Endothelial cell of umbilical vein (primary cell): ENCODE results near the gene NKD1. TPM values are rescaled to one million over a fixed set of nuclear protein-coding genes. Genes with fewer than 3 reads are reported as not detected.

ENCODE experiments used
- BruUV-seq: library from RNA; stranded (reverse); fragments of 400-500 nt; replicated peaks from 2 replicates; lab custom pipeline; 2021; lab: Mats Ljungman, UMichigan
- CTCF ChIA-PET: fragments of 300-600, 350-600 bp; sonication (Branson Sonifier 250); formaldehyde crosslinking; loops from one replicate; lab custom pipeline; 2021; ENCODE audit warnings: antibody characterized with exemption, inconsistent platforms; lab: Charles Lee
- POLR2A ChIA-PET: fragments of 300-600, 350-600 bp; sonication (Branson Sonifier 250); formaldehyde crosslinking; loops from one replicate; lab custom pipeline; 2021; ENCODE audit warnings: antibody characterized with exemption, inconsistent platforms; lab: Charles Lee
- DNase-seq: peaks from one replicate; pipeline ENCODE4 v3.0.0-alpha.2; 2011; ENCODE audit warnings: low read depth, low spot score
- FAIRE-seq: peaks from 2 replicates; lab custom pipeline; 2011; peaks lifted over from hg19 to GRCh38; lab: Jason Lieb, UNC
- H2AFZ ChIP-seq: 2 replicates; pipeline ENCODE4 v1.6.0; 2012; ENCODE audit warnings: low read depth, low read length, control low read depth, inconsistent platforms
- H3K27ac ChIP-seq: 2 replicates; pipeline ENCODE4 v1.5.1; 2011; ENCODE audit warnings: low read depth, mild to moderate bottlenecking, control low read depth, low read length, moderate library complexity; ENCODE audit not compliant: insufficient read depth
- H3K27me3 ChIP-seq, 2 experiments: 2 replicates each; pipeline versions ENCODE4 v1.6.0 to v1.6.1; 2011; ENCODE audit warnings: low read length in 2 of 2, mixed read lengths in 1 of 2; ENCODE audit not compliant: control insufficient read depth in 2 of 2, insufficient read depth in 2 of 2
- H3K36me3 ChIP-seq, 2 experiments: 2 replicates in 1 of 2; 3 replicates in 1 of 2; pipeline ENCODE4 v1.5.1; 2011; ENCODE audit warnings: low read length in 2 of 2, mild to moderate bottlenecking in 1 of 2, moderate library complexity in 1 of 2; ENCODE audit not compliant: control insufficient read depth in 2 of 2, insufficient read depth in 2 of 2; ENCODE audit errors: extremely low read depth in 1 of 2
- H3K4me1 ChIP-seq: 3 replicates; pipeline ENCODE4 v1.5.1; 2011; ENCODE audit warnings: mild to moderate bottlenecking, low read length; ENCODE audit not compliant: control insufficient read depth, insufficient read depth; ENCODE audit errors: extremely low read depth
- H3K4me2 ChIP-seq: 2 replicates; pipeline ENCODE4 v1.6.1; 2011; ENCODE audit warnings: low read length, control low read depth, mixed read lengths; ENCODE audit not compliant: insufficient read depth
- H3K4me3 ChIP-seq, 3 experiments: fragments of 200-600 bp in 1 of 3; sonication (generic), shearing (Covaris generic) in 1 of 3; replicated peaks in 1 of 3; 2 replicates each; pipeline ENCODE4 v1.5.1; 2011 to 2016; ENCODE audit warnings: control low read depth in 3 of 3, low read length in 3 of 3, mild to moderate bottlenecking in 2 of 3, inconsistent platforms in 1 of 3, low read depth in 1 of 3, moderate library complexity in 1 of 3; ENCODE audit not compliant: insufficient read depth in 1 of 3
- H3K79me2 ChIP-seq: 2 replicates; pipeline ENCODE4 v1.6.0; 2012; ENCODE audit warnings: low read length, inconsistent platforms; ENCODE audit not compliant: control insufficient read depth, insufficient read depth
- H3K9ac ChIP-seq: replicated peaks from 2 replicates; pipeline ENCODE3; 2011; ENCODE audit warnings: low read length, control low read depth; ENCODE audit not compliant: insufficient read depth; ENCODE audit errors: extremely low read depth
- H3K9me1 ChIP-seq: replicated peaks from 3 replicates; pipeline ENCODE4 v1.6.0; 2011; ENCODE audit warnings: mild to moderate bottlenecking, low read length; ENCODE audit not compliant: control insufficient read depth, insufficient read depth; ENCODE audit errors: extremely low read depth
- H3K9me3 ChIP-seq: replicated peaks from 2 replicates; pipeline ENCODE4 v1.5.1; 2012; ENCODE audit warnings: low read length, inconsistent platforms; ENCODE audit not compliant: control insufficient read depth, insufficient read depth
- H4K20me1 ChIP-seq: replicated peaks from 2 replicates; pipeline ENCODE3; 2011; ENCODE audit warnings: mild to moderate bottlenecking, low read length; ENCODE audit not compliant: control insufficient read depth, insufficient read depth; ENCODE audit errors: extremely low read depth
- EZH2 ChIP-seq: IDR thresholded peaks from 2 replicates; pipeline ENCODE4 v1.6.1; 2012; ENCODE audit warnings: borderline replicate concordance, low read depth, mild to moderate bottlenecking, moderate library complexity, low read length, inconsistent platforms; ENCODE audit not compliant: severe bottlenecking
- FOS ChIP-seq: IDR thresholded peaks from 2 replicates; pipeline ENCODE4 v1.6.1; 2011; ENCODE audit warnings: mild to moderate bottlenecking, low read length, moderate library complexity, borderline replicate concordance; ENCODE audit not compliant: insufficient read depth
- GATA2 ChIP-seq: IDR thresholded peaks from 2 replicates; pipeline ENCODE4 v1.7.0; 2011; ENCODE audit warnings: low read depth, mild to moderate bottlenecking, moderate library complexity, mixed read lengths, low read length; ENCODE audit not compliant: insufficient read length, insufficient read depth
- JUN ChIP-seq: IDR thresholded peaks from 2 replicates; pipeline ENCODE4 v1.6.1; 2011; ENCODE audit warnings: borderline replicate concordance, low read depth; ENCODE audit not compliant: insufficient read length, insufficient read depth
- MYC ChIP-seq: IDR thresholded peaks from one replicate; pipeline ENCODE4 v1.6.1; 2011; ENCODE audit warnings: mild to moderate bottlenecking, low read depth, low read length
- POLR2A ChIP-seq: IDR thresholded peaks from 2 replicates; pipeline ENCODE4 v1.6.1; 2012; ENCODE audit warnings: low read depth, mild to moderate bottlenecking, control low read depth, low read length
- POLR2AphosphoS5 ChIP-seq: IDR thresholded peaks from 2 replicates; pipeline ENCODE4 v1.6.1; 2012; ENCODE audit warnings: low read depth, mild to moderate bottlenecking, control low read depth, low read length, moderate library complexity; ENCODE audit not compliant: insufficient read depth
- dilution Hi-C: fragments of 300-500 bp; cut with MboI; formaldehyde crosslinking; loops from one replicate; pipeline ENCODE4 v1.15.0; 2019; ENCODE audit warnings: low sequenced_read_pairs; ENCODE audit not compliant: extremely low pct_ligation_motif_present
- intact Hi-C: fragments of 100-400 bp; cut with micrococcal nuclease; formaldehyde crosslinking; loops from one replicate; pipeline ENCODE4 v1.10.0; 2022
- polyA plus RNA-seq, 4 experiments: library from polyadenylated mRNA; depleted of rRNA in 3 of 4; stranded (reverse) in 3 of 4; unstranded in 1 of 4; fragments of >200 nt; gene quantifications; 2 replicates each; pipeline versions ENCODE4 v1.2.1 to v1.2.3, GENCODE V29; 2011 to 2012; ENCODE audit warnings: missing spikeins in 1 of 4
- total RNA-seq: library from RNA; stranded (reverse); gene quantifications from 2 replicates; pipeline ENCODE4 v1.2.3, GENCODE V29; 2021
- TF ChIP-seq, protein P1 (sequence below), 2 donors: IDR thresholded peaks; 1 replicate in 1 of 2; 2 replicates in 1 of 2; pipeline ENCODE4 v1.5.1; 2011; ENCODE audit warnings: low read length in 2 of 2, mild to moderate bottlenecking in 2 of 2, moderate library complexity in 2 of 2, control low read depth in 1 of 2, inconsistent platforms in 1 of 2, low read depth in 1 of 2; ENCODE audit not compliant: insufficient read depth in 1 of 2; ENCODE audit errors: extremely low read depth in 1 of 2
- TF ChIP-seq, protein P2 (sequence below): IDR thresholded peaks from 2 replicates; pipeline ENCODE4 v1.6.1; 2011; ENCODE audit not compliant: insufficient read depth, insufficient read length

The NKD1 gene
- total and polyA plus RNA-seq, 2 donors (not counting 3 experiments of a cell fraction or from before 2014, with no cell fraction given): not detected

DNA sequence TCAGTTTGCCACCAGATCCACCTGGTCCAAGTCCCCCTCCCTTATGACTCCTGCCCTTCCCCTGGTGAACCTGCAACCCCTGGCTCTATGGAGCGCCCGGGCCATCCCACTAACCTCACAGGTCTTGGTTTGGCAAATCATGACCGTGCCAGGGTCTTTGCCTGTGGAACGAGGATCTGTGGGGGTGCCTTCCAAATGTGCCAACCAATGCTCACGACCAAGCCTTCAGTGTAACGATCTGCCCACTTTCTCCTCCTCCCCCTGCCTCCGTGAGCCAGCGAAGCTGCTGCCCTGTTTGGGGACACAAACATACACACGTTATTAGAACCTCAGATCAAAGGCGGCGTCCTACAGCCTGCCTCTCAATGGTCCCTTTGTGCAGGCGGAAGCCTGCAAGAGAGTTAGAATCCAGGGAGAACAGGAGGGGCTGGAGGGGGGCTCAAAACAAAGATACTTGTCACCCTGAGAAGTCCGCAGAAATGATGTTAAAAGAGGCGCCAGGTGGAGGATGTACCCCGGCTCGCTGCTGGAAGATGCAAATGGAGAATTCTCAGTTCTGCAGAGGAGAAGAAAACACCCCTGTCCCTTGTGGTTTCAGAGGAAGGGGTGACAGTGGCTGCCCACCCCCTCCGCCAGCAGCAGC lies 9.0 kb upstream of the NKD1 start:
- no peak for FAIRE-seq

More for the DNA sequence above, 9.0 kb upstream of the NKD1 start:
- dilution Hi-C loops (no loop called here), intact Hi-C loops (no loop called here)
- no peak for DNase-seq
- peaks cover 0 to 4% of the 10 kb centered on the region in 2 experiments for H3K27me3 ChIP-seq
- no peaks in the 10 kb centered on the region for H4K20me1 ChIP-seq
- H2AFZ ChIP-seq: no peak overlapping the region
- ChIA-PET CTCF (no interaction called here), POLR2A (no interaction called here)
- no peaks in the 10 kb centered on the region for H3K9me1 ChIP-seq
- no peak overlapping the region for H3K27ac ChIP-seq
- no peak overlapping the region for H3K4me3 ChIP-seq
- H3K4me2 ChIP-seq: no peak overlapping the region
- H3K36me3 ChIP-seq: no peaks in the 10 kb centered on the region
- TF ChIP-seq FOS (no peak), GATA2 (no peak), POLR2AphosphoS5 (no peak), POLR2A (no peak), MYC (no peak), EZH2 (no peak), JUN (no peak)
- TF ChIP-seq, protein P1, sequence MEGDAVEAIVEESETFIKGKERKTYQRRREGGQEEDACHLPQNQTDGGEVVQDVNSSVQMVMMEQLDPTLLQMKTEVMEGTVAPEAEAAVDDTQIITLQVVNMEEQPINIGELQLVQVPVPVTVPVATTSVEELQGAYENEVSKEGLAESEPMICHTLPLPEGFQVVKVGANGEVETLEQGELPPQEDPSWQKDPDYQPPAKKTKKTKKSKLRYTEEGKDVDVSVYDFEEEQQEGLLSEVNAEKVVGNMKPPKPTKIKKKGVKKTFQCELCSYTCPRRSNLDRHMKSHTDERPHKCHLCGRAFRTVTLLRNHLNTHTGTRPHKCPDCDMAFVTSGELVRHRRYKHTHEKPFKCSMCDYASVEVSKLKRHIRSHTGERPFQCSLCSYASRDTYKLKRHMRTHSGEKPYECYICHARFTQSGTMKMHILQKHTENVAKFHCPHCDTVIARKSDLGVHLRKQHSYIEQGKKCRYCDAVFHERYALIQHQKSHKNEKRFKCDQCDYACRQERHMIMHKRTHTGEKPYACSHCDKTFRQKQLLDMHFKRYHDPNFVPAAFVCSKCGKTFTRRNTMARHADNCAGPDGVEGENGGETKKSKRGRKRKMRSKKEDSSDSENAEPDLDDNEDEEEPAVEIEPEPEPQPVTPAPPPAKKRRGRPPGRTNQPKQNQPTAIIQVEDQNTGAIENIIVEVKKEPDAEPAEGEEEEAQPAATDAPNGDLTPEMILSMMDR (IDR thresholded peaks at IDR 0.05; ENCODE audit: extremely low read depth in 1 of 2, insufficient read depth in 1 of 2, low read depth in 1 of 2, low read length in 2 of 2): no peak
- TF ChIP-seq, protein P2, sequence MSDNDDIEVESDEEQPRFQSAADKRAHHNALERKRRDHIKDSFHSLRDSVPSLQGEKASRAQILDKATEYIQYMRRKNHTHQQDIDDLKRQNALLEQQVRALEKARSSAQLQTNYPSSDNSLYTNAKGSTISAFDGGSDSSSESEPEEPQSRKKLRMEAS: no peak
- no peaks in the 10 kb centered on the region for H3K79me2 ChIP-seq
- no peak overlapping the region for H3K9ac ChIP-seq
- no peaks in the 10 kb centered on the region for H3K9me3 ChIP-seq
- BruUV-seq: no TSS peak
- H3K4me1 ChIP-seq: no peaks in the 10 kb centered on the region
